Type B pancreatic cell (in vitro differentiated cells): ENCODE measurements around the gene C12orf50. TPM values are rescaled to one million over a fixed set of nuclear protein-coding genes. Genes with fewer than 3 reads are reported as not detected.

Source experiments
- DNase-seq: peaks from one replicate; pipeline ENCODE4 v3.0.0; 2021; ENCODE audit warnings: mixed read lengths; ENCODE audit not compliant: unreplicated experiment; ENCODE audit errors: extremely low spot score
- H3K27ac Mint-ChIP-seq: 2 replicates; pipeline ENCODE4 v1.8.0; 2021; ENCODE audit warnings: mild to moderate bottlenecking, mixed read lengths
- H3K27me3 Mint-ChIP-seq: 2 replicates; pipeline ENCODE4 v1.8.0; 2021; ENCODE audit warnings: mixed read lengths
- H3K36me3 Mint-ChIP-seq: 2 replicates; pipeline ENCODE4 v1.8.0; 2021; ENCODE audit warnings: mixed read lengths
- H3K4me1 Mint-ChIP-seq: one replicate; pipeline ENCODE4 v1.8.0; 2021; ENCODE audit warnings: mixed read lengths; ENCODE audit not compliant: unreplicated experiment
- H3K4me3 Mint-ChIP-seq: 2 replicates; pipeline ENCODE4 v1.8.0; 2021; ENCODE audit warnings: mild to moderate bottlenecking, mixed read lengths
- H3K9me3 Mint-ChIP-seq: 2 replicates; pipeline ENCODE4 v1.8.0; 2021; ENCODE audit warnings: mixed read lengths
- CTCF ChIP-seq: fragments of 200-600 bp; sonication (generic); conservative IDR thresholded peaks from 2 replicates; pipeline ENCODE4 v1.5.0; 2021; ENCODE audit warnings: antibody characterized with exemption, mild to moderate bottlenecking
- long read RNA-seq: library from polyadenylated mRNA; unstranded; transcript quantifications from one replicate; pipeline ENCODE4 v2.0.0, GENCODE V29; 2020
- total RNA-seq: library from RNA; stranded (reverse); gene quantifications from 2 replicates; pipeline ENCODE4 v1.2.1, GENCODE V29; 2021; ENCODE audit warnings: low replicate concordance

C12orf50 gene
- total RNA-seq = 0.17 TPM in 1 of 2 replicates, not detected in the other
- long read RNA-seq = 0 reads

GRCh38 chr12:88029093-88029665 is at the start of gene C12orf50:
C12orf50 (minus strand) TSS chr12:88029401; CDS start chr12:88026962, 2,439 bp downstream.
- Mint-ChIP-seq H3K9me3 (no peaks in the 10 kb centered on the region), H3K36me3 (no peaks in the 10 kb centered on the region), H3K4me1 (no peaks in the 10 kb centered on the region), H3K27me3 (peaks cover 5% of the 10 kb centered on the region), H3K27ac (no peak within 1 kb of the TSS), H3K4me3 (no peak within 1 kb of the TSS)
- no peak for TF ChIP-seq CTCF
- DNase-seq = no peak

GRCh38 chr12:88067301-88067700 is 38.1 kb upstream of the C12orf50 start:
- no peak for DNase-seq
- no peaks in the 10 kb centered on the region for H3K9me3 Mint-ChIP-seq
- H3K4me1 Mint-ChIP-seq = peaks cover 5% of the 10 kb centered on the region
- no peak for TF ChIP-seq CTCF
- no peak overlapping the region for H3K4me3 Mint-ChIP-seq
- no peaks in the 10 kb centered on the region for H3K27me3 Mint-ChIP-seq
- H3K27ac Mint-ChIP-seq = no peak overlapping the region
- H3K36me3 Mint-ChIP-seq = peaks cover 18% of the 10 kb centered on the region

- Mint-ChIP-seq H3K27ac (no peak overlapping the region), H3K9me3 (no peaks in the 10 kb centered on the region), H3K4me1 (no peaks in the 10 kb centered on the region), H3K4me3 (no peak overlapping the region), H3K36me3 (peaks cover 15% of the 10 kb centered on the region), H3K27me3 (no peaks in the 10 kb centered on the region)
- TF ChIP-seq CTCF = no peak
- DNase-seq = no peak
These were observed 34.2 kb upstream of the C12orf50 start for GRCh38 chr12:88063375-88063774.

- TF ChIP-seq CTCF = no peak
- H3K27ac Mint-ChIP-seq = no peak overlapping the region
These were observed 33.3 kb upstream of the C12orf50 start for GRCh38 chr12:88062474-88062873.

GRCh38 chr12:88058719-88059077 is 29.5 kb upstream of the C12orf50 start:
- no peak for TF ChIP-seq CTCF
- H3K27me3 Mint-ChIP-seq = no peaks in the 10 kb centered on the region
- no peak overlapping the region for H3K27ac Mint-ChIP-seq
- H3K9me3 Mint-ChIP-seq = no peaks in the 10 kb centered on the region
- H3K4me1 Mint-ChIP-seq = no peaks in the 10 kb centered on the region
- DNase-seq = no peak
- H3K36me3 Mint-ChIP-seq = peaks cover 26% of the 10 kb centered on the region
- no peak overlapping the region for H3K4me3 Mint-ChIP-seq

More at GRCh38 chr12:88062474-88062873, 33.3 kb upstream of the C12orf50 start:
- H3K4me1 Mint-ChIP-seq = no peaks in the 10 kb centered on the region
- DNase-seq = no peak
- no peak overlapping the region for H3K4me3 Mint-ChIP-seq
- no peaks in the 10 kb centered on the region for H3K9me3 Mint-ChIP-seq
- H3K36me3 Mint-ChIP-seq = peaks cover 24% of the 10 kb centered on the region
- no peaks in the 10 kb centered on the region for H3K27me3 Mint-ChIP-seq
